Activated CD8-positive, alpha-beta memory T cell treated with anti-CD3 and anti-CD28 coated beads, Interleukin-2, amount 50 U/mL, for 24 hours (primary cell): Measurements from ENCODE around the gene CISD2.
"Not testable (repeated sequence)": the region's sequence is repeated elsewhere in the genome, so short reads cannot be mapped to it uniquely, and the experiment has no call there.

Source experiments
- DNase-seq: peaks from one replicate; pipeline ENCODE4 v3.0.0-alpha.2; 2020; ENCODE audit errors: extremely low read depth

Gene CISD2

DNA sequence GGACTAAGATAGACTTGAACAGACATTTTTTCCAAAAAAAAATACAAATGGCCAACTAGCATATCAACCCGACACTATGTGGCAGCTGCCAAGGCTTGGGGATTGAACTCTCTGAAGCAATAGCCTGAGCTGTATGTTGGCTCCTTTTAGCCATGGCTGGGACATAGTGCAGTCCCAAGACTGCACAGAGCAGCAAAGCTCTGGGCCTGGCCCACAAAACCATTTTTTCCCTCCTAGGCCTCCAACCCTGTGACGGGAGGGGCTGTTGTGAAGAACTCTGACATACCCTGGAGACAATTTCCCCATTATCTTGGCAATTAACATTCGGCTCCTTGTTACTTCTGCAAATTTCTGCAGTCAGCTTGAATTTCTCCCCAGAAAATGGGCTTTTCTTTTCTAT is 50.1 kb downstream of the CISD2 start:
- no peak for DNase-seq

DNA sequence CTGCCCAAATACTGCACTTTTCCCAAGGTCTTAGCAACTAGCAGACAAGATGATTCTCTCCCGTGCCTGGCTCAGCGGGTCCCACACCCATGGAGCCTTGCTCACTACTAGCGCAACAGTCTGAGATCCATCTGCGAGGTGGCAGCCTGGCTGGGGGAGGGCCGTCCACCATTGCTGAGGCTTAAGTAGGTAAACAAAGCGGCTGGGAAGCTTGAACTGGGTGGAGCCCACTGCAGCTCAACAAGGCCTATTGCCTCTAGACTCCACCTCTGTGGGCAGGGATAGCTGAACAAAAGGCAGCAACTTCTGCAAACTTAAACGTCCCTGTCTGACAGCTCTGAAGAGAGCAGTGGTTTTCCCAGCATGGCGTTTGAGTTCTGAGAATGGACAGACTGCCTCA is 50.9 kb downstream of the CISD2 start:
- DNase-seq, result not testable (repeated sequence)

DNA sequence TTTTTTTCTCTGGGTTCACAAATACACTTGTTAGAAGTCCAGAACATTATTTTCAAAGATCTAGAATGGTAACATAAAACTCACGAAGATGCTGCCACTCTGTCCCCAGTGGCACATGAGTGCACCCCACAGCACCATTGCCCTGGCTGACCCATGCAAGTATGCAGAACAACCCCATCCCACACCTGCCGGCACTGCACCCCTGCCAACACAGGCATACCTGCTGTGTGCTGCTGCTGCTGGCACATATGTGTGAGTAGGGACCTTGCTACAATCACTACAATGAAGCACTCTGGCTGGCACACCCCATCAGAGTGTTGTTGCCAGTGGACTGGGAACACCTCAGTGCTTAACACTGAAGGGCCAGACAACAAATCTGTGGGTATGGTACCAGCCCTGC is 66.9 kb downstream of the CISD2 start:
- no peak for DNase-seq

GRCh38 chr4:102938063-102938462 is 69.3 kb downstream of the CISD2 start:
- not testable (repeated sequence) for DNase-seq
